OCI-LY3 (cell line): ENCODE results near the gene KRTAP10-2.

ENCODE experiments used
- EZH2phosphoT487 ChIP-seq: fragments of 200-600 bp; shearing (Covaris generic); IDR thresholded peaks from 2 replicates; pipeline ENCODE4 v1.6.1; 2018; ENCODE audit warnings: antibody characterized with exemption, mixed run types, low read depth
- TF ChIP-seq, protein P1 (sequence below): fragments of 200-600, 300-600 bp; sonication (generic); IDR thresholded peaks from 2 replicates; pipeline ENCODE4 v1.5.1; 2014; ENCODE audit warnings: antibody characterized with exemption, low read length, low read depth

- TF ChIP-seq, protein P1, sequence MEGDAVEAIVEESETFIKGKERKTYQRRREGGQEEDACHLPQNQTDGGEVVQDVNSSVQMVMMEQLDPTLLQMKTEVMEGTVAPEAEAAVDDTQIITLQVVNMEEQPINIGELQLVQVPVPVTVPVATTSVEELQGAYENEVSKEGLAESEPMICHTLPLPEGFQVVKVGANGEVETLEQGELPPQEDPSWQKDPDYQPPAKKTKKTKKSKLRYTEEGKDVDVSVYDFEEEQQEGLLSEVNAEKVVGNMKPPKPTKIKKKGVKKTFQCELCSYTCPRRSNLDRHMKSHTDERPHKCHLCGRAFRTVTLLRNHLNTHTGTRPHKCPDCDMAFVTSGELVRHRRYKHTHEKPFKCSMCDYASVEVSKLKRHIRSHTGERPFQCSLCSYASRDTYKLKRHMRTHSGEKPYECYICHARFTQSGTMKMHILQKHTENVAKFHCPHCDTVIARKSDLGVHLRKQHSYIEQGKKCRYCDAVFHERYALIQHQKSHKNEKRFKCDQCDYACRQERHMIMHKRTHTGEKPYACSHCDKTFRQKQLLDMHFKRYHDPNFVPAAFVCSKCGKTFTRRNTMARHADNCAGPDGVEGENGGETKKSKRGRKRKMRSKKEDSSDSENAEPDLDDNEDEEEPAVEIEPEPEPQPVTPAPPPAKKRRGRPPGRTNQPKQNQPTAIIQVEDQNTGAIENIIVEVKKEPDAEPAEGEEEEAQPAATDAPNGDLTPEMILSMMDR, result no peak
- no peak for TF ChIP-seq EZH2phosphoT487
Observed at GRCh38 chr21:44518686-44519085, 32.6 kb downstream of the KRTAP10-2 start.
